Measurements from ENCODE around the gene GRIK4. TPM values are rescaled to one million over a fixed set of nuclear protein-coding genes. Genes with fewer than 3 reads are reported as not detected.

GRIK4 gene
- polyA plus RNA-seq, 1 of the 3 experiments (the other 2 are of a cell fraction), result 0.03 TPM

DNA sequence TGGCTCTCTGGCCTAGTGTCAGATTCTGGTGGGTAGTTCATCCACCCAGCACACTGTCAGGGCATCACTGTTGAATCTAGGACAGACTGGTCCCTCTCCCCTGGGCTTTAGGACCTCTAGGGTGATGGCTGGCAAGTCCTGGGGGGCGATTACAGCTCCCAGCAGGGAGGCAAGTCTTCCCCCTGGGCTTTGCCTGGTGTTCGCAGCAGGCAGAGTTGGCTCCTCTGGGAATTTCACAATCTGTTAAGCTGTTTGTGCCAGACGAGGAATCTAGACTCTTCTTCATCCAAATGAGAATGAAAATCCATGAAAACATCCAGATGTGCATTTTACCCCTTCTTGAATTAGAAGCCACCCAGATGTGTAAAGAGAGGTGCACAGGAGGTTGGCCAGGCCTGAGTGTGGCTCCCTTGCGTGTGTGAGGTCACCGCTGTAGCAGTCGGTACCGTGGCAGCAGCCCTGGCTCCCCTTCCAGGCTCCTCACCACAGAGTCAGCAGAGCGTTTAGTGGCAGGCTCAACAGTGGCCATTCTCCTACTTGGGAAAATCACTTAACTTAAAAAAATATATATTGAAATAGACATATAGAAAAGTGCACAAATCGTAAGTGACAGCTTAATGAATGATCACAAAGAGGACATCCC lies 412.4 kb downstream of the GRIK4 start:
- Histone ChIP-seq H3K4me1 (ENCODE audit: control insufficient read depth in 1 of 2, insufficient read depth in 2 of 2, low read depth in 1 of 2, low read length in 1 of 2) (no peaks in the 10 kb centered on the region; a peak in 1 of 4 replicates), H3K9ac (no peak overlapping the region), H3F3A (replicated peaks; ENCODE audit: insufficient read depth) (no peaks in the 10 kb centered on the region), H3K27ac (ENCODE audit: low read depth in 2 of 2, low read length in 1 of 2) (no peak overlapping the region), H3K27me3 (ENCODE audit: insufficient read depth) (no peaks in the 10 kb centered on the region), H3K4me3 (ENCODE audit: low read depth in 2 of 2, low read length in 1 of 2) (no peak overlapping the region), H3K9me2 (no peaks in the 10 kb centered on the region), H4K20me1 (ENCODE audit: insufficient read depth) (no peaks in the 10 kb centered on the region), H3K9me3 (no peaks in the 10 kb centered on the region), H3K4me2 (no peak overlapping the region), H2AFZ (ENCODE audit: low read depth) (no peak overlapping the region), H3K36me3 (replicated peaks in 1 of 2; ENCODE audit: control insufficient read depth in 1 of 2, insufficient read depth in 2 of 2, low read length in 1 of 2) (no peaks in the 10 kb centered on the region), H3K79me2 (ENCODE audit: insufficient read depth) (no peaks in the 10 kb centered on the region)
- DNase-seq, result no peak
- WGBS (ENCODE audit: low lambda C conversion rate), result 60% methylated on average over 8 of the region's 9 CpGs
- CTCF ChIA-PET, result interaction anchor here (1.2 to 2.7 kb wide), 3 partner anchors 11 to 413 kb away, joined by 3 to 9 read pairs (median 3); no protein-coding TSS in a partner anchor
- TF ChIP-seq, protein P1, sequence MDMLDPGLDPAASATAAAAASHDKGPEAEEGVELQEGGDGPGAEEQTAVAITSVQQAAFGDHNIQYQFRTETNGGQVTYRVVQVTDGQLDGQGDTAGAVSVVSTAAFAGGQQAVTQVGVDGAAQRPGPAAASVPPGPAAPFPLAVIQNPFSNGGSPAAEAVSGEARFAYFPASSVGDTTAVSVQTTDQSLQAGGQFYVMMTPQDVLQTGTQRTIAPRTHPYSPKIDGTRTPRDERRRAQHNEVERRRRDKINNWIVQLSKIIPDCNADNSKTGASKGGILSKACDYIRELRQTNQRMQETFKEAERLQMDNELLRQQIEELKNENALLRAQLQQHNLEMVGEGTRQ (IDR thresholded peaks at IDR 0.05; ENCODE audit: borderline replicate concordance, low read depth, low read length), result no peak
- TF ChIP-seq POLR2AphosphoS5 (IDR thresholded peaks at IDR 0.05; ENCODE audit: low read depth, low read length) (no peak), CHD2 (IDR thresholded peaks at IDR 0.05; ENCODE audit: low read length, partially characterized antibody) (no peak), SIN3A (IDR thresholded peaks at IDR 0.05; ENCODE audit: borderline replicate concordance, low read depth, low read length) (no peak), RCOR1 (IDR thresholded peaks at IDR 0.05; ENCODE audit: low read length) (no peak), MXI1 (IDR thresholded peaks at IDR 0.05; ENCODE audit: low read depth, low read length) (no peak), NFIC (IDR thresholded peaks at IDR 0.05; ENCODE audit: borderline replicate concordance) (no peak), EP300 (IDR thresholded peaks at IDR 0.05; ENCODE audit: borderline replicate concordance in 1 of 2, low read depth in 1 of 2, low read length in 1 of 2) (no peak), ELF1 (IDR thresholded peaks at IDR 0.05) (no peak)
- TF ChIP-seq, protein P2, sequence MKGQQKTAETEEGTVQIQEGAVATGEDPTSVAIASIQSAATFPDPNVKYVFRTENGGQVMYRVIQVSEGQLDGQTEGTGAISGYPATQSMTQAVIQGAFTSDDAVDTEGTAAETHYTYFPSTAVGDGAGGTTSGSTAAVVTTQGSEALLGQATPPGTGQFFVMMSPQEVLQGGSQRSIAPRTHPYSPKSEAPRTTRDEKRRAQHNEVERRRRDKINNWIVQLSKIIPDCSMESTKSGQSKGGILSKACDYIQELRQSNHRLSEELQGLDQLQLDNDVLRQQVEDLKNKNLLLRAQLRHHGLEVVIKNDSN (IDR thresholded peaks at IDR 0.05; ENCODE audit: borderline replicate concordance, low read depth), result no peak
- POLR2A ChIA-PET, result no interaction called here

DNA sequence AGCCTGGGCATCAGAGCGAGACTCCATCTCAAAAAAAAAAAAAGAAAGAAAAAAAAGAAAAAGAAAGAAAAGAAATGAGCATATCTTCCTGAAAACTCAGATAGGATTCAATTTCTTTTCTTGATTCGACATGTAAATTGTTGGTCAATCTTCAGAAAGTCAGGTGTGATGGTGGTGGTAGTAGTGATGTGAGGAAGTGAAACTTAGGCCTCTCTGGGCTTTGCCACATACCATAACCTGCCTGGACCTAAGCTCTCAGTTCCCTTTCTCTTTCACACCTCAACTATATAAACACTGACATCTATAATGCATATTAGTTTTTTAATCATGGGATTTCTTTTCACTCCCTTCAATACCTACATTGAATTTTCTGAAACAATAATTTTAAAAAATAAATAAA lies 414.4 kb downstream of the GRIK4 start:
- Histone ChIP-seq H3F3A (replicated peaks; ENCODE audit: insufficient read depth) (no peaks in the 10 kb centered on the region), H3K79me2 (ENCODE audit: insufficient read depth) (no peaks in the 10 kb centered on the region), H4K20me1 (ENCODE audit: insufficient read depth) (no peaks in the 10 kb centered on the region), H3K9me2 (no peaks in the 10 kb centered on the region), H3K4me2 (no peak overlapping the region), H3K9ac (no peak overlapping the region), H3K27me3 (ENCODE audit: insufficient read depth) (no peaks in the 10 kb centered on the region), H3K4me3 (ENCODE audit: low read depth in 2 of 2, low read length in 1 of 2) (no peak overlapping the region), H3K27ac (ENCODE audit: low read depth in 2 of 2, low read length in 1 of 2) (no peak overlapping the region), H3K9me3 (no peaks in the 10 kb centered on the region), H3K4me1 (ENCODE audit: control insufficient read depth in 1 of 2, insufficient read depth in 2 of 2, low read depth in 1 of 2, low read length in 1 of 2) (no peaks in the 10 kb centered on the region; a peak in 1 of 4 replicates), H3K36me3 (replicated peaks in 1 of 2; ENCODE audit: control insufficient read depth in 1 of 2, insufficient read depth in 2 of 2, low read length in 1 of 2) (no peaks in the 10 kb centered on the region), H2AFZ (ENCODE audit: low read depth) (no peak overlapping the region)
- TF ChIP-seq, protein P3, sequence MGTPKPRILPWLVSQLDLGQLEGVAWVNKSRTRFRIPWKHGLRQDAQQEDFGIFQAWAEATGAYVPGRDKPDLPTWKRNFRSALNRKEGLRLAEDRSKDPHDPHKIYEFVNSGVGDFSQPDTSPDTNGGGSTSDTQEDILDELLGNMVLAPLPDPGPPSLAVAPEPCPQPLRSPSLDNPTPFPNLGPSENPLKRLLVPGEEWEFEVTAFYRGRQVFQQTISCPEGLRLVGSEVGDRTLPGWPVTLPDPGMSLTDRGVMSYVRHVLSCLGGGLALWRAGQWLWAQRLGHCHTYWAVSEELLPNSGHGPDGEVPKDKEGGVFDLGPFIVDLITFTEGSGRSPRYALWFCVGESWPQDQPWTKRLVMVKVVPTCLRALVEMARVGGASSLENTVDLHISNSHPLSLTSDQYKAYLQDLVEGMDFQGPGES (IDR thresholded peaks at IDR 0.05; ENCODE audit: low read depth, low read length), result no peak
- TF ChIP-seq, protein P2 (IDR thresholded peaks at IDR 0.05; ENCODE audit: borderline replicate concordance, low read depth), result no peak
- no peak for TF ChIP-seq POLR2AphosphoS5 (IDR thresholded peaks at IDR 0.05; ENCODE audit: low read depth, low read length)
- TF ChIP-seq, protein P4, sequence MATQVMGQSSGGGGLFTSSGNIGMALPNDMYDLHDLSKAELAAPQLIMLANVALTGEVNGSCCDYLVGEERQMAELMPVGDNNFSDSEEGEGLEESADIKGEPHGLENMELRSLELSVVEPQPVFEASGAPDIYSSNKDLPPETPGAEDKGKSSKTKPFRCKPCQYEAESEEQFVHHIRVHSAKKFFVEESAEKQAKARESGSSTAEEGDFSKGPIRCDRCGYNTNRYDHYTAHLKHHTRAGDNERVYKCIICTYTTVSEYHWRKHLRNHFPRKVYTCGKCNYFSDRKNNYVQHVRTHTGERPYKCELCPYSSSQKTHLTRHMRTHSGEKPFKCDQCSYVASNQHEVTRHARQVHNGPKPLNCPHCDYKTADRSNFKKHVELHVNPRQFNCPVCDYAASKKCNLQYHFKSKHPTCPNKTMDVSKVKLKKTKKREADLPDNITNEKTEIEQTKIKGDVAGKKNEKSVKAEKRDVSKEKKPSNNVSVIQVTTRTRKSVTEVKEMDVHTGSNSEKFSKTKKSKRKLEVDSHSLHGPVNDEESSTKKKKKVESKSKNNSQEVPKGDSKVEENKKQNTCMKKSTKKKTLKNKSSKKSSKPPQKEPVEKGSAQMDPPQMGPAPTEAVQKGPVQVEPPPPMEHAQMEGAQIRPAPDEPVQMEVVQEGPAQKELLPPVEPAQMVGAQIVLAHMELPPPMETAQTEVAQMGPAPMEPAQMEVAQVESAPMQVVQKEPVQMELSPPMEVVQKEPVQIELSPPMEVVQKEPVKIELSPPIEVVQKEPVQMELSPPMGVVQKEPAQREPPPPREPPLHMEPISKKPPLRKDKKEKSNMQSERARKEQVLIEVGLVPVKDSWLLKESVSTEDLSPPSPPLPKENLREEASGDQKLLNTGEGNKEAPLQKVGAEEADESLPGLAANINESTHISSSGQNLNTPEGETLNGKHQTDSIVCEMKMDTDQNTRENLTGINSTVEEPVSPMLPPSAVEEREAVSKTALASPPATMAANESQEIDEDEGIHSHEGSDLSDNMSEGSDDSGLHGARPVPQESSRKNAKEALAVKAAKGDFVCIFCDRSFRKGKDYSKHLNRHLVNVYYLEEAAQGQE (IDR thresholded peaks at IDR 0.05; ENCODE audit: low read depth, low read length), result no peak
- TF ChIP-seq SIN3A (IDR thresholded peaks at IDR 0.05; ENCODE audit: borderline replicate concordance, low read depth, low read length), result no peak
- TF ChIP-seq FOSL2 (IDR thresholded peaks at IDR 0.05; ENCODE audit: borderline replicate concordance, low read depth), result no peak
- no peak for TF ChIP-seq GATA2 (CRISPR knock-in tag; IDR thresholded peaks at IDR 0.05)
- CTCF ChIA-PET, result interaction anchor here (1.1 to 2.7 kb wide), 4 partner anchors 12 to 414 kb away, joined by 3 to 9 read pairs (median 4); partner anchors contain the start of gene GRIK4
- WGBS (ENCODE audit: low lambda C conversion rate), result 33% methylated on average over 2 of the region's 2 CpGs
- DNase-seq, result no peak
- POLR2A ChIA-PET, result no interaction called here

All from SK-N-SH (cell line).